ENCODE data around the gene CFAP251. TPM values are rescaled to one million over a fixed set of nuclear protein-coding genes. Genes with fewer than 3 reads are reported as not detected.

Gene CFAP251
- total RNA-seq, 1 experiment from 2014 or later, result 0.24 TPM

- Histone ChIP-seq H3K27me3 (ENCODE audit: control insufficient read depth, insufficient read depth, low read length) (no peaks in the 10 kb centered on the region), H3K36me3 (replicated peaks; ENCODE audit: control insufficient read depth, insufficient read depth, low read length) (no peaks in the 10 kb centered on the region), H3K4me3 (ENCODE audit: insufficient read depth, low read depth, low read length) (no peak overlapping the region)
- DNase-seq, result no peak
Observed at GRCh38 chr12:121966959-121967358, 48.6 kb downstream of the CFAP251 start.

- H3K36me3 ChIP-seq (replicated peaks; ENCODE audit: control insufficient read depth, insufficient read depth, low read length), result no peaks in the 10 kb centered on the region
- DNase-seq, result peak; percentile 22
Observed at GRCh38 chr12:121968876-121969275, 50.5 kb downstream of the CFAP251 start.

GRCh38 chr12:121969726-121970125 lies 51.3 kb downstream of the CFAP251 start:
- no peaks in the 10 kb centered on the region for H3K36me3 ChIP-seq (replicated peaks; ENCODE audit: control insufficient read depth, insufficient read depth, low read length)
- DNase-seq, result no peak
- no peak overlapping the region for H3K4me3 ChIP-seq (ENCODE audit: insufficient read depth, low read depth, low read length)
- no peaks in the 10 kb centered on the region for H3K27me3 ChIP-seq (ENCODE audit: control insufficient read depth, insufficient read depth, low read length)

More at GRCh38 chr12:121968876-121969275, 50.5 kb downstream of the CFAP251 start:
- Histone ChIP-seq H3K4me3 (ENCODE audit: insufficient read depth, low read depth, low read length) (no peak overlapping the region), H3K27me3 (ENCODE audit: control insufficient read depth, insufficient read depth, low read length) (no peaks in the 10 kb centered on the region)

- H3K36me3 ChIP-seq (replicated peaks; ENCODE audit: control insufficient read depth, insufficient read depth, low read length), result no peaks in the 10 kb centered on the region
- DNase-seq, result no peak
- H3K27me3 ChIP-seq (ENCODE audit: control insufficient read depth, insufficient read depth, low read length), result no peaks in the 10 kb centered on the region
- H3K4me3 ChIP-seq (ENCODE audit: insufficient read depth, low read depth, low read length), result no peak overlapping the region
Observed at GRCh38 chr12:121970581-121971300, 52.3 kb downstream of the CFAP251 start.

GRCh38 chr12:121974026-121974985 lies 55.9 kb downstream of the CFAP251 start:
- Histone ChIP-seq H3K36me3 (replicated peaks; ENCODE audit: control insufficient read depth, insufficient read depth, low read length) (no peaks in the 10 kb centered on the region), H3K4me3 (ENCODE audit: insufficient read depth, low read depth, low read length) (no peak overlapping the region), H3K27me3 (ENCODE audit: control insufficient read depth, insufficient read depth, low read length) (no peaks in the 10 kb centered on the region)
- no peak for DNase-seq

- peak; percentile 12 for DNase-seq
- H3K36me3 ChIP-seq (replicated peaks; ENCODE audit: control insufficient read depth, insufficient read depth, low read length), result no peaks in the 10 kb centered on the region
- H3K4me3 ChIP-seq (ENCODE audit: insufficient read depth, low read depth, low read length), result no peak overlapping the region
- no peaks in the 10 kb centered on the region for H3K27me3 ChIP-seq (ENCODE audit: control insufficient read depth, insufficient read depth, low read length)
Observed at GRCh38 chr12:121975021-121975420, 56.6 kb downstream of the CFAP251 start.

GRCh38 chr12:121976950-121977349 lies 58.6 kb downstream of the CFAP251 start:
- no peak for DNase-seq
- H3K27me3 ChIP-seq (ENCODE audit: control insufficient read depth, insufficient read depth, low read length), result no peaks in the 10 kb centered on the region
- no peak overlapping the region for H3K4me3 ChIP-seq (ENCODE audit: insufficient read depth, low read depth, low read length)
- no peaks in the 10 kb centered on the region for H3K36me3 ChIP-seq (replicated peaks; ENCODE audit: control insufficient read depth, insufficient read depth, low read length)

GRCh38 chr12:121980191-121980891 lies 61.9 kb downstream of the CFAP251 start:
- no peak for DNase-seq
- Histone ChIP-seq H3K4me3 (ENCODE audit: insufficient read depth, low read depth, low read length) (no peak overlapping the region), H3K27me3 (ENCODE audit: control insufficient read depth, insufficient read depth, low read length) (no peaks in the 10 kb centered on the region), H3K36me3 (replicated peaks; ENCODE audit: control insufficient read depth, insufficient read depth, low read length) (no peaks in the 10 kb centered on the region)

GRCh38 chr12:121980892-121981272 lies 62.5 kb downstream of the CFAP251 start:
- no peak for DNase-seq
- H3K27me3 ChIP-seq (ENCODE audit: control insufficient read depth, insufficient read depth, low read length), result no peaks in the 10 kb centered on the region
- no peaks in the 10 kb centered on the region for H3K36me3 ChIP-seq (replicated peaks; ENCODE audit: control insufficient read depth, insufficient read depth, low read length)
- no peak overlapping the region for H3K4me3 ChIP-seq (ENCODE audit: insufficient read depth, low read depth, low read length)

GRCh38 chr12:121981456-121981855 lies 63.1 kb downstream of the CFAP251 start:
- no peaks in the 10 kb centered on the region for H3K36me3 ChIP-seq (replicated peaks; ENCODE audit: control insufficient read depth, insufficient read depth, low read length)
- no peak for DNase-seq

GRCh38 chr12:121982950-121983349 lies 64.6 kb downstream of the CFAP251 start:
- Histone ChIP-seq H3K36me3 (replicated peaks; ENCODE audit: control insufficient read depth, insufficient read depth, low read length) (no peaks in the 10 kb centered on the region), H3K27me3 (ENCODE audit: control insufficient read depth, insufficient read depth, low read length) (no peaks in the 10 kb centered on the region), H3K4me3 (ENCODE audit: insufficient read depth, low read depth, low read length) (no peak overlapping the region)
- DNase-seq, result no peak

More at GRCh38 chr12:121981456-121981855, 63.1 kb downstream of the CFAP251 start:
- no peaks in the 10 kb centered on the region for H3K27me3 ChIP-seq (ENCODE audit: control insufficient read depth, insufficient read depth, low read length)
- no peak overlapping the region for H3K4me3 ChIP-seq (ENCODE audit: insufficient read depth, low read depth, low read length)

- no peaks in the 10 kb centered on the region for H3K27me3 ChIP-seq (ENCODE audit: control insufficient read depth, insufficient read depth, low read length)
- no peak overlapping the region for H3K4me3 ChIP-seq (ENCODE audit: insufficient read depth, low read depth, low read length)
- no peak for DNase-seq
- no peaks in the 10 kb centered on the region for H3K36me3 ChIP-seq (replicated peaks; ENCODE audit: control insufficient read depth, insufficient read depth, low read length)
Observed at GRCh38 chr12:121983536-121984210, 65.3 kb downstream of the CFAP251 start.

GRCh38 chr12:121986489-121987245 lies 68.3 kb downstream of the CFAP251 start:
- no peak for DNase-seq
- Histone ChIP-seq H3K4me3 (ENCODE audit: insufficient read depth, low read depth, low read length) (no peak overlapping the region), H3K27me3 (ENCODE audit: control insufficient read depth, insufficient read depth, low read length) (no peaks in the 10 kb centered on the region), H3K36me3 (replicated peaks; ENCODE audit: control insufficient read depth, insufficient read depth, low read length) (no peaks in the 10 kb centered on the region)

Data from H7 (cell line).